Activated CD4-positive, alpha-beta memory T cell treated with anti-CD3 and anti-CD28 coated beads for 36 hours (primary cell): Measurements from ENCODE around the gene ZNF827. TPM values are rescaled to one million over a fixed set of nuclear protein-coding genes. Genes with fewer than 3 reads are reported as not detected.
A peak's percentile ranks its signal among the peaks of the same experiment; 100 is the strongest.

Source experiments
- CTCF ChIA-PET: fragments of 350-600 bp; sonication (Branson Sonifier 250); formaldehyde crosslinking; loops from one replicate; lab custom pipeline; 2021; ENCODE audit warnings: antibody characterized with exemption, inconsistent platforms; lab: Charles Lee
- POLR2A ChIA-PET: fragments of 350-600 bp; sonication (Branson Sonifier 250); formaldehyde crosslinking; loops from one replicate; lab custom pipeline; 2021; ENCODE audit warnings: antibody characterized with exemption; lab: Charles Lee
- DNase-seq: peaks from one replicate; pipeline ENCODE4 v3.0.0-alpha.2; 2020
- H3K27ac Mint-ChIP-seq: one replicate; pipeline ENCODE4 v1.8.0; 2021; ENCODE audit warnings: mixed read lengths
- H3K27me3 Mint-ChIP-seq: one replicate; pipeline ENCODE4 v1.8.0; 2021; ENCODE audit warnings: mixed read lengths
- H3K36me3 Mint-ChIP-seq: one replicate; pipeline ENCODE4 v1.8.0; 2021; ENCODE audit warnings: mixed read lengths
- H3K4me1 Mint-ChIP-seq: one replicate; pipeline ENCODE4 v1.8.0; 2021; ENCODE audit warnings: low read depth, mixed read lengths
- H3K4me3 Mint-ChIP-seq: one replicate; pipeline ENCODE4 v1.8.0; 2021; ENCODE audit warnings: mild to moderate bottlenecking, mixed read lengths
- H3K9me3 Mint-ChIP-seq: one replicate; pipeline ENCODE4 v1.8.0; 2021; ENCODE audit warnings: mixed read lengths
- intact Hi-C: fragments of 100-400 bp; cut with micrococcal nuclease; formaldehyde crosslinking; loops from one replicate; pipeline ENCODE4 v1.15.1; 2023
- total RNA-seq, 2 experiments: library from RNA; stranded (reverse); gene quantifications; one replicate each; pipeline ENCODE4 v1.2.3, GENCODE V29; 2021

Gene ZNF827
- total RNA-seq, 2 experiments from 2014 or later, result 17.3 to 17.7 TPM

- no peaks in the 10 kb centered on the region for H3K36me3 Mint-ChIP-seq
- CTCF ChIA-PET, result interaction anchor here (1.1 kb wide), 1 partner anchor 149 kb away, joined by 3 read pairs; no protein-coding TSS in a partner anchor
- intact Hi-C loops, result no loop called here
Measured at GRCh38 chr4:145944886-145945285, 6.3 kb upstream of the ZNF827 start.

GRCh38 chr4:145939856-145940255 is 1.2 kb upstream of the ZNF827 start:
- peaks cover 30% of the 10 kb centered on the region for H3K4me1 Mint-ChIP-seq
- intact Hi-C loops, result loop anchor here (2.0 to 5.0 kb wide), 6 partner anchors 17 to 843 kb away; partner anchors contain the start of genes ABCE1, ANAPC10, LSM6 and SLC10A7
- DNase-seq, result no peak
- no peaks in the 10 kb centered on the region for H3K9me3 Mint-ChIP-seq
- H3K27me3 Mint-ChIP-seq, result peaks cover 1% of the 10 kb centered on the region
- H3K27ac Mint-ChIP-seq, result peak overlapping the region; percentile 25
- CTCF ChIA-PET, result no interaction called here
- peaks cover 5% of the 10 kb centered on the region for H3K36me3 Mint-ChIP-seq
- POLR2A ChIA-PET, result interaction anchor here (1.9 kb wide), 1 partner anchor 321 kb away, joined by 7 read pairs; the partner anchor contains the start of gene MMAA
- peak overlapping the region; percentile 94 for H3K4me3 Mint-ChIP-seq

More at GRCh38 chr4:145944886-145945285, 6.3 kb upstream of the ZNF827 start:
- Mint-ChIP-seq H3K27ac (no peak overlapping the region), H3K9me3 (no peaks in the 10 kb centered on the region), H3K4me1 (peaks cover 5% of the 10 kb centered on the region), H3K4me3 (no peak overlapping the region), H3K27me3 (peaks cover 8% of the 10 kb centered on the region)
- no peak for DNase-seq
- POLR2A ChIA-PET, result no interaction called here

- H3K36me3 Mint-ChIP-seq, result peaks cover 5% of the 10 kb centered on the region
- CTCF ChIA-PET, result interaction anchor here (0.9 to 1.7 kb wide), 2 partner anchors 11 to 97 kb away, joined by 3 to 5 read pairs; no protein-coding TSS in a partner anchor
- H3K27me3 Mint-ChIP-seq, result peaks cover 1% of the 10 kb centered on the region
- POLR2A ChIA-PET, result interaction anchor here (1.1 to 1.9 kb wide), 3 partner anchors 132 to 320 kb away, joined by 3 to 7 read pairs (median 6); partner anchors contain the start of gene MMAA
- intact Hi-C loops, result loop anchor here (2.0 to 5.0 kb wide), 6 partner anchors 17 to 842 kb away; partner anchors contain the start of genes ABCE1, ANAPC10, LSM6 and SLC10A7
- H3K27ac Mint-ChIP-seq, result peak overlapping the region; percentile 25
- H3K4me3 Mint-ChIP-seq, result peak overlapping the region; percentile 94
- no peak for DNase-seq
- peaks cover 34% of the 10 kb centered on the region for H3K4me1 Mint-ChIP-seq
- H3K9me3 Mint-ChIP-seq, result no peaks in the 10 kb centered on the region
Measured at GRCh38 chr4:145939441-145939750, 773 bp upstream of the ZNF827 start.

GRCh38 chr4:145937971-145938611 is 532 bp downstream of the ZNF827 start:
- Mint-ChIP-seq H3K9me3 (no peaks in the 10 kb centered on the region), H3K27ac (peak overlapping the region; percentile 97), H3K4me3 (peak overlapping the region; percentile 94), H3K27me3 (peaks cover 1% of the 10 kb centered on the region), H3K36me3 (peaks cover 7% of the 10 kb centered on the region), H3K4me1 (peaks cover 40% of the 10 kb centered on the region)
- intact Hi-C loops, result loop anchor here (1.0 to 5.0 kb wide), 9 partner anchors 19 to 841 kb away; partner anchors contain the start of genes ABCE1, ANAPC10, LSM6 and SLC10A7
- ChIA-PET POLR2A (interaction anchor here (1.0 to 1.9 kb wide), 4 partner anchors 130 to 759 kb away, joined by 3 to 7 read pairs (median 4); partner anchors contain the start of gene MMAA), CTCF (interaction anchor here (0.9 to 1.7 kb wide), 2 partner anchors 10 to 321 kb away, joined by 4 to 5 read pairs; no protein-coding TSS in a partner anchor)
- DNase-seq, result peak; percentile 44

- ChIA-PET POLR2A (interaction anchor here (1.0 to 2.1 kb wide), 2 partner anchors 317 to 759 kb away, joined by 3 to 7 read pairs; partner anchors contain the start of gene MMAA), CTCF (no interaction called here)
- peak; percentile 55 for DNase-seq
- H3K27me3 Mint-ChIP-seq, result peaks cover 1% of the 10 kb centered on the region
- peak overlapping the region; percentile 97 for H3K27ac Mint-ChIP-seq
- H3K4me1 Mint-ChIP-seq, result peaks cover 40% of the 10 kb centered on the region
- intact Hi-C loops, result loop anchor here (1.0 to 5.0 kb wide), 4 partner anchors 318 to 840 kb away; partner anchors contain the start of genes ABCE1, ANAPC10, MMAA and SLC10A7
- H3K4me3 Mint-ChIP-seq, result peak overlapping the region; percentile 94
- peaks cover 10% of the 10 kb centered on the region for H3K36me3 Mint-ChIP-seq
- H3K9me3 Mint-ChIP-seq, result no peaks in the 10 kb centered on the region
Measured at GRCh38 chr4:145936997-145937901, 1.4 kb downstream of the ZNF827 start.

GRCh38 chr4:145936142-145936996 is 2.3 kb downstream of the ZNF827 start:
- peak overlapping the region; percentile 90 for H3K4me3 Mint-ChIP-seq
- peaks cover 43% of the 10 kb centered on the region for H3K4me1 Mint-ChIP-seq
- no peaks in the 10 kb centered on the region for H3K9me3 Mint-ChIP-seq
- H3K27ac Mint-ChIP-seq, result peak overlapping the region; percentile 97
- intact Hi-C loops, result loop anchor here (1.0 to 5.0 kb wide), 4 partner anchors 317 to 839 kb away; partner anchors contain the start of genes ABCE1, ANAPC10, MMAA and SLC10A7
- ChIA-PET CTCF (interaction anchor here (0.8 kb wide), 1 partner anchor 93 kb away, joined by 4 read pairs; no protein-coding TSS in a partner anchor), POLR2A (interaction anchor here (1.1 to 2.1 kb wide), 4 partner anchors 16 to 316 kb away, joined by 3 to 7 read pairs (median 3); partner anchors contain the start of gene MMAA)
- peaks cover 1% of the 10 kb centered on the region for H3K27me3 Mint-ChIP-seq
- peak; percentile 72 for DNase-seq
- H3K36me3 Mint-ChIP-seq, result peaks cover 10% of the 10 kb centered on the region

GRCh38 chr4:145935253-145936141 is 3.1 kb downstream of the ZNF827 start:
- ChIA-PET CTCF (interaction anchor here (0.8 kb wide), 1 partner anchor 92 kb away, joined by 4 read pairs; no protein-coding TSS in a partner anchor), POLR2A (interaction anchor here (0.6 to 2.1 kb wide), 5 partner anchors 15 to 315 kb away, joined by 3 to 7 read pairs (median 3); partner anchors contain the start of gene MMAA)
- Mint-ChIP-seq H3K9me3 (no peaks in the 10 kb centered on the region), H3K36me3 (peaks cover 10% of the 10 kb centered on the region), H3K27me3 (peaks cover 1% of the 10 kb centered on the region), H3K4me1 (peaks cover 48% of the 10 kb centered on the region), H3K27ac (peak overlapping the region; percentile 97), H3K4me3 (peak overlapping the region; percentile 90)
- peak; percentile 32 for DNase-seq
- intact Hi-C loops, result loop anchor here (1.0 to 5.0 kb wide), 4 partner anchors 316 to 838 kb away; partner anchors contain the start of genes ABCE1, ANAPC10, MMAA and SLC10A7

GRCh38 chr4:145934434-145935047 is 4.1 kb downstream of the ZNF827 start:
- no peak overlapping the region for H3K27ac Mint-ChIP-seq
- intact Hi-C loops, result loop anchor here (5.0 kb wide), 3 partner anchors 447 to 837 kb away; partner anchors contain the start of genes ABCE1, ANAPC10 and SLC10A7
- ChIA-PET POLR2A (no interaction called here), CTCF (no interaction called here)
- peak overlapping the region; percentile 23 for H3K4me3 Mint-ChIP-seq
- peaks cover 1% of the 10 kb centered on the region for H3K27me3 Mint-ChIP-seq
- DNase-seq, result no peak
- no peaks in the 10 kb centered on the region for H3K9me3 Mint-ChIP-seq
- peaks cover 10% of the 10 kb centered on the region for H3K36me3 Mint-ChIP-seq
- peaks cover 48% of the 10 kb centered on the region for H3K4me1 Mint-ChIP-seq

GRCh38 chr4:145933134-145933533 is 5.5 kb downstream of the ZNF827 start:
- intact Hi-C loops, result no loop called here
- Mint-ChIP-seq H3K4me3 (no peak overlapping the region), H3K4me1 (peaks cover 39% of the 10 kb centered on the region), H3K36me3 (peaks cover 10% of the 10 kb centered on the region), H3K27ac (no peak overlapping the region), H3K27me3 (no peaks in the 10 kb centered on the region), H3K9me3 (no peaks in the 10 kb centered on the region)
- POLR2A ChIA-PET, result no interaction called here
- no peak for DNase-seq
- CTCF ChIA-PET, result no interaction called here
